ENCODE results near the gene PALM.

DNA sequence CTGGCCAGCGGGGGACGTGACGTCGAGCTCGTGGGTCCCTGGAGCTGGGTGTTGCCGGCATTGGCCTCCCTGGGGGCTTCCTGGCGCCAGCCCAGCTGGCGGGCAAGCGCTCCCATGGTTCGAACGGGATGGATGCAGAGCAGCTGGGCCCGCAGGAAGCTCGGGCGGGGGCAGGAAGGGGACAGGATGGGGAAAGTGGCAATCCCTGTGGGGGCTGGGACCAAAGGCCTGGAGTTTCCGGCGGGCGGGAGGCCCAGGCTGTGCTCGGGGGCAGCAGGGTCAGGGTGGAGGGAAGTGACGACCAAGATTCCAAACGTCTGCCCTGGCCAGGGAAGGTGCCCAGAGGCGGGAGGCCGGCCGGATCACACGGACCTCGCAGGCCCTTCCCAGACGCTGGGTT lies 19.3 kb downstream of the PALM start:
- TF ChIP-seq, protein P1, sequence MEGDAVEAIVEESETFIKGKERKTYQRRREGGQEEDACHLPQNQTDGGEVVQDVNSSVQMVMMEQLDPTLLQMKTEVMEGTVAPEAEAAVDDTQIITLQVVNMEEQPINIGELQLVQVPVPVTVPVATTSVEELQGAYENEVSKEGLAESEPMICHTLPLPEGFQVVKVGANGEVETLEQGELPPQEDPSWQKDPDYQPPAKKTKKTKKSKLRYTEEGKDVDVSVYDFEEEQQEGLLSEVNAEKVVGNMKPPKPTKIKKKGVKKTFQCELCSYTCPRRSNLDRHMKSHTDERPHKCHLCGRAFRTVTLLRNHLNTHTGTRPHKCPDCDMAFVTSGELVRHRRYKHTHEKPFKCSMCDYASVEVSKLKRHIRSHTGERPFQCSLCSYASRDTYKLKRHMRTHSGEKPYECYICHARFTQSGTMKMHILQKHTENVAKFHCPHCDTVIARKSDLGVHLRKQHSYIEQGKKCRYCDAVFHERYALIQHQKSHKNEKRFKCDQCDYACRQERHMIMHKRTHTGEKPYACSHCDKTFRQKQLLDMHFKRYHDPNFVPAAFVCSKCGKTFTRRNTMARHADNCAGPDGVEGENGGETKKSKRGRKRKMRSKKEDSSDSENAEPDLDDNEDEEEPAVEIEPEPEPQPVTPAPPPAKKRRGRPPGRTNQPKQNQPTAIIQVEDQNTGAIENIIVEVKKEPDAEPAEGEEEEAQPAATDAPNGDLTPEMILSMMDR (optimal IDR thresholded peaks at IDR 0.05 in 1 of 3, IDR thresholded peaks at IDR 0.05 in 1 of 3, conservative IDR thresholded peaks at IDR 0.05 in 1 of 3; ENCODE audit: extremely low read depth in 1 of 3, insufficient read depth in 2 of 3, low read length in 3 of 3) = no peak
- no peak for TF ChIP-seq EZH2 (IDR thresholded peaks at IDR 0.05; ENCODE audit: low read length)
